GM20000 (cell line): ENCODE measurements around the gene CCDC141.

ENCODE experiments used
- DNase-seq: peaks from one replicate; pipeline ENCODE4 v3.0.0; 2012; ENCODE audit warnings: low spot score
- TF ChIP-seq, protein P1 (sequence below): IDR thresholded peaks from 2 replicates; pipeline ENCODE4 v1.5.1; 2012; ENCODE audit warnings: mild to moderate bottlenecking, control low read depth; ENCODE audit errors: extremely low read depth, missing control alignments

CCDC141 gene

DNA sequence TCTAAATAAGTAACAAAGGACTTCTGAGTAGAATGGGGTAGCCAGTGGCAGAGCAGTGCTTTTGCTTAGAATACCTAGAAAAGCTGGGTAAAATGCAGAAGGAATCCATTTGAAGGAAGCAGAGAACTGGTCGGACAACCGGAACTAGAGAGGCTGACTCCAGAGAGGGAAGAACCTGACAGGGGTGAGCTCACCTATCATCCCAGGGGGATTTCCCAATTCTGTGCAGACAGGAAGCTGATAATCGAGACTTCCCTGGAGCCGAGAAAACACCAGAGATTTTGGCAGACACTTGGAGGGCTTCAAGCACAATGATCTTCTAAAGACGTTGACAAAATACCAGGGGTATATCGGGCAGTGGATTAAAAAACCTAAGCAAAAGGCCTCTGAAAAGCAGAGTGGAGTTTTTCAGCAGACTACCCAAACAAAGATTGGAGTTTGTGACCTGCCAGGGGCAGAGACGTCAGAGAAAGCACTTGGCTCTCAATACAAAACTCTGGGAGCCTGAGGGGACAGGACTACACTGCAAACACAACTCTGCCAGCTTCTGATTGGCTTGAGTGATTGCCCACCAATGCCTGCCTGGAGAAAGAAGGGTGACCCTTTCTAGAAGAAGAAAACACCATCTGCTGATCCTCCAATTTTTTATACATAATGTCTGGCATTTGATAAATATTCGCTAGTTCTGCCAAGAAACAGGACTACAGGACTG, 175.3 kb downstream of the CCDC141 start:
- TF ChIP-seq, protein P1, sequence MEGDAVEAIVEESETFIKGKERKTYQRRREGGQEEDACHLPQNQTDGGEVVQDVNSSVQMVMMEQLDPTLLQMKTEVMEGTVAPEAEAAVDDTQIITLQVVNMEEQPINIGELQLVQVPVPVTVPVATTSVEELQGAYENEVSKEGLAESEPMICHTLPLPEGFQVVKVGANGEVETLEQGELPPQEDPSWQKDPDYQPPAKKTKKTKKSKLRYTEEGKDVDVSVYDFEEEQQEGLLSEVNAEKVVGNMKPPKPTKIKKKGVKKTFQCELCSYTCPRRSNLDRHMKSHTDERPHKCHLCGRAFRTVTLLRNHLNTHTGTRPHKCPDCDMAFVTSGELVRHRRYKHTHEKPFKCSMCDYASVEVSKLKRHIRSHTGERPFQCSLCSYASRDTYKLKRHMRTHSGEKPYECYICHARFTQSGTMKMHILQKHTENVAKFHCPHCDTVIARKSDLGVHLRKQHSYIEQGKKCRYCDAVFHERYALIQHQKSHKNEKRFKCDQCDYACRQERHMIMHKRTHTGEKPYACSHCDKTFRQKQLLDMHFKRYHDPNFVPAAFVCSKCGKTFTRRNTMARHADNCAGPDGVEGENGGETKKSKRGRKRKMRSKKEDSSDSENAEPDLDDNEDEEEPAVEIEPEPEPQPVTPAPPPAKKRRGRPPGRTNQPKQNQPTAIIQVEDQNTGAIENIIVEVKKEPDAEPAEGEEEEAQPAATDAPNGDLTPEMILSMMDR: no peak
- DNase-seq: no peak

DNA sequence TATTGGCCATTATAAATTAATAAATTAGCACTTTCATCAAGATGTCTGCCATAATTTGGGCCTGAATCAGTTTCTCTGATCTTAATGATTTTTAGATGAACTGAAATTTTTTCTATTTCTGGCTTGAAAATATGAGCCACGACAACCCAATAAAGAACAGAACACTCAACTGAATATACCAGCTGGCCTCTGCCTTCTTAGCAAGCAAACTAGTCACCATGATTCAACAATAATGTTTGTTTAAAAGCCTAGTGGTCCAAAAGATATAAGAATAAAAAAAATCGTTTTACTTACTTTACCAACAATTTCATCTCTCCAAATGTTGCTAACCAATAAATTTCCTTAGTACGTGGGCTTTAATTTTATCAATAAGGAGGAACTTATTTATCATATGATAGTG, 176.0 kb downstream of the CCDC141 start:
- TF ChIP-seq, protein P1: no peak
- DNase-seq: no peak

DNA sequence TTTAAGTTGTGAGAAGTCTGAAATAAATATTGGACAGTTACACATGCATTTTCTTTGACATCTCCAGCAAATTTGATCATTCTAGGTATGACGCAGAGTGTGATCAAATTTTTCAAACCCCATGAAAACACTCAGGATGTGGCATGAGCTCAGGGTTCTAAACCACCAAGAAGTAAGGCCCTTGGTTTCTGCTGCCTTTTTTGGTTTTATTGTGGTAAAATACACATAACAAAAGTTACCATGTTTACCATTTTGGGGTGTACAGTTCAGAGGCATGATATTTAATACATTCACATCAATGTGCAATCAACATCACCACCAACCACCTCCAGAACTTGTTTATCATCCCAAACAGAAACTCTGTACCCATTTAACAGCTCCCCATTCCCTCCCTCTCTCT, 178.4 kb downstream of the CCDC141 start:
- DNase-seq: no peak
- TF ChIP-seq, protein P1: no peak

DNA sequence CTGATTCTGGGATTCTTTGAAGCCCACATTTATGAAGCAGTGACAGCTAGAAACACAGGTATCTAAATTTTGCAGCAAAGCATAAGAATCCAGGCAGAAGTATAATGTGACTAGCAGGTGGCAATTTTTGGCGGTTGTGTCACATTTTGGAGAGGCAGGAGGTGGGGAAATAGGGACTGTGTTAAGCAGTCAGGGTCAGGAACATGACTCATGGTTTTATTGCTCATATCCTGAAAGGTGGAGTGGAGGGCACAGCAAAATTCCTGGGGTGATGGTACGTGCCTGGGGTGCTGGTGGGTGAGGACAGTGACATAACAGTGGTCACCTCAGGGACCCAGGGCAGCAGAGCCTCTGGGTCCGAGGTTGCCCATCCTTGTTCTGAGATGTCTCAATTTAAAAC, 179.2 kb downstream of the CCDC141 start:
- TF ChIP-seq, protein P1: no peak
- no peak for DNase-seq

DNA sequence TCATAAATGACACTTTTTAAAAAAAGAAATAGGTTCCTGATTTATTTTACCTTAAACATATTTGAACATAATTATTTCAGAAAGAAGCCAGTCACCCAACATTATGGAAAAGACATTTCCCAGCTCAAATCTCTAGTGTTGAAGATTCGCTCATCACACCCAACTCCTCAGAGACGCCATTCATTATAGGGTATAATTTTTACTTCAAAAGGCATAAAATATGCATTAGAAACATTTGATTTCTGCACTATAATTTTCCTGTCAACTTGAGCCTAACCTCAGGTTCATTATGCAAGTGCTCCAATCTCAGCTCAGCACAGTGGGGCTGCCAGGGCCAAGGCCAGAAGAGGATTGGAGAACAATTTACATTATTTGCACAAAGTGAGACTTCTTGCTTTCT, 183.9 kb downstream of the CCDC141 start:
- TF ChIP-seq, protein P1: no peak
- DNase-seq: no peak

DNA sequence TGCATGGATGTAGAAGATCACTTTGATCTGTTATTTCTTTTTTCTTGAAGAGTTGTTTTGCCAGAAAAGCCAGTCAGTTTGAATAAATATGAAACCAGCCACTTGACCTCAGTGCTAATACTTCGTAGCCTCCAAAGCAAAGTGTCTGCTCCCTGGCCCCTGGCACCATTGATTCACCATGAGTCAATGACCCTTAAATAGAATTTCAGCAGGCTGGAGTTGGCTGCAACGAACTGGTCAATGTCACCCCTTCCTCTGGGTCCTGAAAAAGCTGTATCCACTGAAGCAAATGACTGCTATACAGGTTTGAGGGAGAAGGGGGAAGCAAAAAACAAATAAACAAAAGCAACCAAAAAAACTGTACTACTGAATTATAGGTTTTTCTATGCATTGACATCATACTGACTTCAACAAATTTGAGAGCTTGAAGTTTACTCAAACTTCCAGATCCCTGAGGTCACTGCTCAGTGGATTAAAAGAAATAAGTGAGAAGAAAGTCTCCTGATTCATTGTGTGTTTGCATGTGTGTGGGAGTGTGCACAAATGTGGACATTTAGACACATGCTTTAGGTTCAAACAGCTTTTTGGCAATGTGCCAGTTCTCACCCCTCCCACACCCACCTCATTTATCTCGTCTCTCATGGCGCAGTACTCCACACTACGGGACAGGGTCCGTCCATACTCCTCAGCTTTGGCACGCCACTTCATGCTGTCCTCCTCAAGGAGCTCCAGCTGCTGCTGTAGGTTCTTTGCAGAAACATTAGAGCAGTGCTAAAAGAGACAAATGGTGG, 184.6 kb downstream of the CCDC141 start:
- TF ChIP-seq, protein P1: no peak
- no peak for DNase-seq

DNA sequence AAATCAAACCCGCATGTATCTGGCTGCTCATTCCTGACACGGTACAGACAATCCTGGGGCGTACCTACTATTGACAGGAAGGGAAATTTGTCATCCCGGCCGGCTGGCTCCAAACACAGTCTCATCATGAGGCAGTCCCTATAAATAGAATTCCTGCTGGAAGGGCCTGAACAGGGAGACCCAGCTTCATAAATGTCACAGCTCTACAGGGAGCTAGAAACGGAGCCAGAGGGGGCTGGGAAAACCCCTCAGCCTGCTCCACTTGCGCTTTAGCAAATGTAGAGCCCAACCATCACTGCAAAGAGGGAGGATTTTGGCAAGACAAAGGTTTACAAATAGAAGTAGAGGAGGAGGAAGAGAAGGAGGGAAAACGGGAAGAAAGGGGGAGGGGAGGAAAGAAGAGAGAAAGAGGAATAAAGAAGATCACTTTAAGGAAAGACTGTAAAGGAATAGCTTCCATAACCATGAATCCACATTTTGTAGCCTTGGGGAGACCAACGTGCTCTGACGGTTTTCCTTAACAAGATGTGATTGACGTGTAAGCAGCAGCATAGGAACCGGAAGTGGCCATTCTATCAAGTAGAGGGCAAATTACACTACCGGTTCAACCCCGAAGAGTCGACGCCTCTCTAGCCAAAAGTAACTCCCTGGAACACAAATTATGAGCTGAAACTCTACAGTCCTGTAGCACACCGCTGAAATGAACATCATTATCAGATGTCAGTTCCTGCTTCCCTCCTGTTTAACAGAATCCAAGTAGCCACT, 185.9 kb downstream of the CCDC141 start:
- no peak for DNase-seq
- TF ChIP-seq, protein P1: no peak
